GM23338 (cell line): ENCODE results near the gene SCN2A. TPM values are rescaled to one million over a fixed set of nuclear protein-coding genes. Genes with fewer than 3 reads are reported as not detected.

ENCODE experiments used
- ATAC-seq: fragments of 200-7000 bp; cut with Tn5 transposase; 3 replicates; pipeline ENCODE4 v1.9.1; 2020
- DNase-seq: peaks from one replicate; pipeline ENCODE4 v3.0.0-alpha.2; 2015; ENCODE audit warnings: low spot score
- H2AFZ ChIP-seq: fragments of 200-600 bp; sonication (generic); 2 replicates; pipeline ENCODE4 v1.8.0; 2016; ENCODE audit warnings: antibody characterized with exemption, mild to moderate bottlenecking, moderate library complexity
- H3F3A ChIP-seq: fragments of 200-600 bp; sonication (generic); replicated peaks from 2 replicates; pipeline ENCODE4 v1.8.0; 2017; ENCODE audit warnings: antibody characterized with exemption, mixed run types, low read depth
- H3K27ac ChIP-seq: fragments of 200-600 bp; sonication (generic); 2 replicates; pipeline ENCODE4 v1.6.1; 2016; ENCODE audit warnings: low read depth
- H3K27me3 ChIP-seq: fragments of 200-600 bp; sonication (generic); 2 replicates; pipeline ENCODE4 v1.8.0; 2016; ENCODE audit warnings: mild to moderate bottlenecking, mixed run types, moderate library complexity; ENCODE audit not compliant: insufficient read depth
- H3K36me3 ChIP-seq: fragments of 200-600 bp; sonication (generic); 2 replicates; pipeline ENCODE4 v1.8.0; 2016; ENCODE audit warnings: mild to moderate bottlenecking; ENCODE audit not compliant: insufficient read depth
- H3K4me1 ChIP-seq: fragments of 200-600 bp; sonication (generic); 2 replicates; pipeline ENCODE4 v1.8.0; 2016; ENCODE audit warnings: mild to moderate bottlenecking, moderate library complexity; ENCODE audit not compliant: insufficient read depth
- H3K4me2 ChIP-seq: fragments of 200-600 bp; sonication (generic); 2 replicates; pipeline ENCODE4 v1.7.1; 2017; ENCODE audit warnings: mixed run types
- H3K4me3 ChIP-seq: fragments of 200-600 bp; sonication (generic); 2 replicates; pipeline ENCODE4 v1.6.1; 2016; ENCODE audit warnings: mixed run types
- H3K79me2 ChIP-seq: fragments of 200-600 bp; sonication (generic); replicated peaks from 2 replicates; pipeline ENCODE4 v1.8.0; 2017; ENCODE audit warnings: mild to moderate bottlenecking; ENCODE audit not compliant: insufficient read depth
- H3K9me2 ChIP-seq: fragments of 200-600 bp; sonication (generic); 2 replicates; pipeline ENCODE4 v1.8.0; 2017; ENCODE audit not compliant: insufficient read depth
- H4K20me1 ChIP-seq: fragments of 200-600 bp; sonication (generic); replicated peaks from 2 replicates; pipeline ENCODE4 v1.8.0; 2017; ENCODE audit warnings: mild to moderate bottlenecking; ENCODE audit not compliant: insufficient read depth
- H3K27ac Mint-ChIP-seq: 2 replicates; pipeline ENCODE4 v1.8.0; 2020; ENCODE audit warnings: inconsistent platforms, mild to moderate bottlenecking, moderate library complexity, mixed read lengths
- H3K27me3 Mint-ChIP-seq: 3 replicates; pipeline ENCODE4 v1.8.0; 2022; ENCODE audit warnings: low read depth, mild to moderate bottlenecking, moderate library complexity, mixed read lengths, inconsistent platforms; ENCODE audit not compliant: insufficient read depth, poor library complexity
- H3K36me3 Mint-ChIP-seq: 3 replicates; pipeline ENCODE4 v1.8.0; 2021; ENCODE audit warnings: low read depth, mild to moderate bottlenecking, inconsistent platforms, moderate library complexity, mixed read lengths
- H3K4me1 Mint-ChIP-seq: 3 replicates; pipeline ENCODE4 v1.8.0; 2020; ENCODE audit warnings: mild to moderate bottlenecking, inconsistent platforms, mixed read lengths
- H3K4me3 Mint-ChIP-seq: 3 replicates; pipeline ENCODE4 v1.8.0; 2021; ENCODE audit warnings: moderate library complexity, mild to moderate bottlenecking, inconsistent platforms, mixed read lengths
- H3K9me3 Mint-ChIP-seq: 3 replicates; pipeline ENCODE4 v1.8.0; 2020; ENCODE audit warnings: moderate library complexity, mild to moderate bottlenecking, inconsistent platforms, mixed read lengths
- EZH2 ChIP-seq: fragments of 200-600 bp; sonication (generic); IDR thresholded peaks from one replicate; pipeline ENCODE4 v1.8.0; 2017; ENCODE audit warnings: antibody characterized with exemption, mild to moderate bottlenecking, low read depth; ENCODE audit not compliant: unreplicated experiment
- EZH2phosphoT487 ChIP-seq: fragments of 200-600 bp; sonication (generic); IDR thresholded peaks from one replicate; pipeline ENCODE4 v1.8.1; 2018; ENCODE audit warnings: antibody characterized with exemption; ENCODE audit not compliant: unreplicated experiment
- JUNB ChIP-seq: IDR thresholded peaks from one replicate; pipeline ENCODE4 v1.6.1; 2016; ENCODE audit warnings: antibody characterized with exemption; ENCODE audit not compliant: unreplicated experiment
- NANOG ChIP-seq: IDR thresholded peaks from 2 replicates; pipeline ENCODE4 v1.6.1; 2016; ENCODE audit warnings: antibody characterized with exemption, borderline replicate concordance
- POLR2AphosphoS5 ChIP-seq: IDR thresholded peaks from 2 replicates; pipeline ENCODE4 v1.6.1; 2016; ENCODE audit warnings: antibody characterized with exemption, low read depth
- ZNF114 ChIP-seq: fragments of 250-450 bp; sonication (Bioruptor Pico); IDR thresholded peaks from 2 replicates; pipeline ENCODE4 v1.5.0; 2020; ENCODE audit warnings: mild to moderate bottlenecking, moderate library complexity
- ZNF331 ChIP-seq: fragments of 250-450 bp; sonication (Bioruptor Pico); IDR thresholded peaks from 2 replicates; pipeline ENCODE4 v1.5.0; 2020; ENCODE audit warnings: low read depth, mild to moderate bottlenecking, moderate library complexity
- polyA plus RNA-seq: library from polyadenylated mRNA; unstranded; fragments of >200 nt; fragmentation: Nextera tagmentation; extraction: Ambion mirVana; gene quantifications from 2 replicates; pipeline ENCODE4 v1.2.1, GENCODE V29; 2016
- total RNA-seq: library from RNA; depleted of rRNA; stranded (reverse); fragments of >200 nt; shearing (Covaris generic); gene quantifications from 2 replicates; pipeline ENCODE4 v1.2.3, GENCODE V29; 2014
- TF ChIP-seq, protein P1 (sequence below): fragments of 250-450 bp; sonication (Bioruptor Pico); IDR thresholded peaks from 2 replicates; pipeline ENCODE4 v1.5.0; 2020; ENCODE audit warnings: mild to moderate bottlenecking, moderate library complexity
- TF ChIP-seq, protein P2 (sequence below): IDR thresholded peaks from 2 replicates; pipeline ENCODE4 v1.6.1; 2016; ENCODE audit warnings: antibody characterized with exemption
- TF ChIP-seq, protein P3 (sequence below): IDR thresholded peaks from one replicate; pipeline ENCODE4 v1.6.1; 2018; ENCODE audit warnings: antibody characterized with exemption; ENCODE audit not compliant: unreplicated experiment

The SCN2A gene
- total and polyA plus RNA-seq, 2 experiments from 2014 or later = 0.45 to 0.52 TPM

DNA sequence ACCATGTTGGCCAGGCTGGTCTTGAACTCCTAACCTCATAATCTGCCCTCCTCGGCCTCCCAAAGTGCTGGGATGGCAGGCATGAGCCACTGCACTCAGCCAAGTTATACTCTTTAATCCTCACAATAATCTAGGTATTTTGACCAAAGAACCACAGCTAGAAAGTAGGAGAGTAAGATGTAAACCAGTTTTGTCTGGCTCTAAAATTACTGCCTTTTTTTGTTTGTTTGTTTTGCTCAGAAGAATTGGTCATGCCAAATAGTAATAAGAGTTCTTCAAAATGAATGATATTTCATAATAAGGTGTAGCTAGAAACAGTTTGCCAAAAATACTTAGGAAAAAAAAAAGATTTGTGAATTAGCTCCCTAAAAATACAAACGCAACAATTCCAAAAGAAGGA lies 36.7 kb downstream of the SCN2A start (continued):
- TF ChIP-seq, protein P1, sequence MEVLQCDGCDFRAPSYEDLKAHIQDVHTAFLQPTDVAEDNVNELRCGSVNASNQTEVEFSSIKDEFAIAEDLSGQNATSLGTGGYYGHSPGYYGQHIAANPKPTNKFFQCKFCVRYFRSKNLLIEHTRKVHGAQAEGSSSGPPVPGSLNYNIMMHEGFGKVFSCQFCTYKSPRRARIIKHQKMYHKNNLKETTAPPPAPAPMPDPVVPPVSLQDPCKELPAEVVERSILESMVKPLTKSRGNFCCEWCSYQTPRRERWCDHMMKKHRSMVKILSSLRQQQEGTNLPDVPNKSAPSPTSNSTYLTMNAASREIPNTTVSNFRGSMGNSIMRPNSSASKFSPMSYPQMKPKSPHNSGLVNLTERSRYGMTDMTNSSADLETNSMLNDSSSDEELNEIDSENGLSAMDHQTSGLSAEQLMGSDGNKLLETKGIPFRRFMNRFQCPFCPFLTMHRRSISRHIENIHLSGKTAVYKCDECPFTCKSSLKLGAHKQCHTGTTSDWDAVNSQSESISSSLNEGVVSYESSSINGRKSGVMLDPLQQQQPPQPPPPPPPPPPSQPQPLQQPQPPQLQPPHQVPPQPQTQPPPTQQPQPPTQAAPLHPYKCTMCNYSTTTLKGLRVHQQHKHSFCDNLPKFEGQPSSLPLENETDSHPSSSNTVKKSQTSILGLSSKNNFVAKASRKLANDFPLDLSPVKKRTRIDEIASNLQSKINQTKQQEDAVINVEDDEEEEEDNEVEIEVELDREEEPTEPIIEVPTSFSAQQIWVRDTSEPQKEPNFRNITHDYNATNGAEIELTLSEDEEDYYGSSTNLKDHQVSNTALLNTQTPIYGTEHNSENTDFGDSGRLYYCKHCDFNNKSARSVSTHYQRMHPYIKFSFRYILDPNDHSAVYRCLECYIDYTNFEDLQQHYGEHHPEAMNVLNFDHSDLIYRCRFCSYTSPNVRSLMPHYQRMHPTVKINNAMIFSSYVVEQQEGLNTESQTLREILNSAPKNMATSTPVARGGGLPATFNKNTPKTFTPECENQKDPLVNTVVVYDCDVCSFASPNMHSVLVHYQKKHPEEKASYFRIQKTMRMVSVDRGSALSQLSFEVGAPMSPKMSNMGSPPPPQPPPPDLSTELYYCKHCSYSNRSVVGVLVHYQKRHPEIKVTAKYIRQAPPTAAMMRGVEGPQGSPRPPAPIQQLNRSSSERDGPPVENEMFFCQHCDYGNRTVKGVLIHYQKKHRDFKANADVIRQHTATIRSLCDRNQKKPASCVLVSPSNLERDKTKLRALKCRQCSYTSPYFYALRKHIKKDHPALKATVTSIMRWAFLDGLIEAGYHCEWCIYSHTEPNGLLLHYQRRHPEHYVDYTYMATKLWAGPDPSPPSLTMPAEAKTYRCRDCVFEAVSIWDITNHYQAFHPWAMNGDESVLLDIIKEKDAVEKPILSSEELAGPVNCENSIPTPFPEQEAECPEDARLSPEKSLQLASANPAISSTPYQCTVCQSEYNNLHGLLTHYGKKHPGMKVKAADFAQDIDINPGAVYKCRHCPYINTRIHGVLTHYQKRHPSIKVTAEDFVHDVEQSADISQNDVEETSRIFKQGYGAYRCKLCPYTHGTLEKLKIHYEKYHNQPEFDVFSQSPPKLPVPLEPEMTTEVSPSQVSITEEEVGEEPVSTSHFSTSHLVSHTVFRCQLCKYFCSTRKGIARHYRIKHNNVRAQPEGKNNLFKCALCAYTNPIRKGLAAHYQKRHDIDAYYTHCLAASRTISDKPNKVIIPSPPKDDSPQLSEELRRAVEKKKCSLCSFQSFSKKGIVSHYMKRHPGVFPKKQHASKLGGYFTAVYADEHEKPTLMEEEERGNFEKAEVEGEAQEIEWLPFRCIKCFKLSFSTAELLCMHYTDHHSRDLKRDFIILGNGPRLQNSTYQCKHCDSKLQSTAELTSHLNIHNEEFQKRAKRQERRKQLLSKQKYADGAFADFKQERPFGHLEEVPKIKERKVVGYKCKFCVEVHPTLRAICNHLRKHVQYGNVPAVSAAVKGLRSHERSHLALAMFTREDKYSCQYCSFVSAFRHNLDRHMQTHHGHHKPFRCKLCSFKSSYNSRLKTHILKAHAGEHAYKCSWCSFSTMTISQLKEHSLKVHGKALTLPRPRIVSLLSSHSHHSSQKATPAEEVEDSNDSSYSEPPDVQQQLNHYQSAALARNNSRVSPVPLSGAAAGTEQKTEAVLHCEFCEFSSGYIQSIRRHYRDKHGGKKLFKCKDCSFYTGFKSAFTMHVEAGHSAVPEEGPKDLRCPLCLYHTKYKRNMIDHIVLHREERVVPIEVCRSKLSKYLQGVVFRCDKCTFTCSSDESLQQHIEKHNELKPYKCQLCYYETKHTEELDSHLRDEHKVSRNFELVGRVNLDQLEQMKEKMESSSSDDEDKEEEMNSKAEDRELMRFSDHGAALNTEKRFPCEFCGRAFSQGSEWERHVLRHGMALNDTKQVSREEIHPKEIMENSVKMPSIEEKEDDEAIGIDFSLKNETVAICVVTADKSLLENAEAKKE (CRISPR knock-in tag) = no peak

DNA sequence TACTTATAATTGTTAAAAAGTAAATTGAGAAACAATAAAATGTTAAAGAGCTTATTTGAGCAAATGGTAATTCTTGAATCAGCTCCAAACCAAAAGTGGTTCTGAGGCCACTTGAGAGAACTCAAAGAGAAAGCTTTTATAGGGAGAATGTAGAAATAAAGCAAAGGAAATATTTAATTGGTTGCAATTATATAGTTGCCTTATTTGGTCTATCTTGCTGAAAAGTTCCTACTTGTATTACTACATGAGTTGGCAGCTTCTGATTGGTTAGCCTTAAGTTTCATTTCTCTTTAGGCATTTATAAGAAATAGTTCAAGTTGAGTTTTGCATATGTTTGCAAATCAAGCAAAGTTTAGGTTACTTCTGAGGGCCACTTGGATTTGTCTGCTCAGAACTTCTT lies 38.1 kb downstream of the SCN2A start:
- no peaks in the 10 kb centered on the region for H3K4me1 ChIP-seq
- no peak overlapping the region for H2AFZ ChIP-seq
- no peaks in the 10 kb centered on the region for H3K27me3 ChIP-seq
- peaks cover 3% of the 10 kb centered on the region for H3K9me2 ChIP-seq
- H3K36me3 Mint-ChIP-seq = no peaks in the 10 kb centered on the region
- H3K4me1 Mint-ChIP-seq = peaks cover 3% of the 10 kb centered on the region; the same call in 2 of the 3 replicates
- H3F3A ChIP-seq = no peaks in the 10 kb centered on the region
- no peak overlapping the region for H3K27ac ChIP-seq
- no peak for DNase-seq
- no peaks in the 10 kb centered on the region for H3K79me2 ChIP-seq
- H3K9me3 Mint-ChIP-seq = no peaks in the 10 kb centered on the region
- no peaks in the 10 kb centered on the region for H3K36me3 ChIP-seq
- no peak overlapping the region for H3K4me2 ChIP-seq
- no peaks in the 10 kb centered on the region for H3K27me3 Mint-ChIP-seq
- ATAC-seq = no peak
- H4K20me1 ChIP-seq = no peaks in the 10 kb centered on the region
- H3K4me3 ChIP-seq = no peak overlapping the region
- no peak overlapping the region for H3K4me3 Mint-ChIP-seq
- no peak overlapping the region for H3K27ac Mint-ChIP-seq
- TF ChIP-seq NANOG (no peak), JUNB (no peak), ZNF331 (no peak), POLR2AphosphoS5 (no peak), ZNF114 (CRISPR knock-in tag) (no peak), EZH2phosphoT487 (no peak), EZH2 (no peak)
- TF ChIP-seq, protein P2, sequence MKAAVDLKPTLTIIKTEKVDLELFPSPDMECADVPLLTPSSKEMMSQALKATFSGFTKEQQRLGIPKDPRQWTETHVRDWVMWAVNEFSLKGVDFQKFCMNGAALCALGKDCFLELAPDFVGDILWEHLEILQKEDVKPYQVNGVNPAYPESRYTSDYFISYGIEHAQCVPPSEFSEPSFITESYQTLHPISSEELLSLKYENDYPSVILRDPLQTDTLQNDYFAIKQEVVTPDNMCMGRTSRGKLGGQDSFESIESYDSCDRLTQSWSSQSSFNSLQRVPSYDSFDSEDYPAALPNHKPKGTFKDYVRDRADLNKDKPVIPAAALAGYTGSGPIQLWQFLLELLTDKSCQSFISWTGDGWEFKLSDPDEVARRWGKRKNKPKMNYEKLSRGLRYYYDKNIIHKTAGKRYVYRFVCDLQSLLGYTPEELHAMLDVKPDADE = no peak
- TF ChIP-seq, protein P3, sequence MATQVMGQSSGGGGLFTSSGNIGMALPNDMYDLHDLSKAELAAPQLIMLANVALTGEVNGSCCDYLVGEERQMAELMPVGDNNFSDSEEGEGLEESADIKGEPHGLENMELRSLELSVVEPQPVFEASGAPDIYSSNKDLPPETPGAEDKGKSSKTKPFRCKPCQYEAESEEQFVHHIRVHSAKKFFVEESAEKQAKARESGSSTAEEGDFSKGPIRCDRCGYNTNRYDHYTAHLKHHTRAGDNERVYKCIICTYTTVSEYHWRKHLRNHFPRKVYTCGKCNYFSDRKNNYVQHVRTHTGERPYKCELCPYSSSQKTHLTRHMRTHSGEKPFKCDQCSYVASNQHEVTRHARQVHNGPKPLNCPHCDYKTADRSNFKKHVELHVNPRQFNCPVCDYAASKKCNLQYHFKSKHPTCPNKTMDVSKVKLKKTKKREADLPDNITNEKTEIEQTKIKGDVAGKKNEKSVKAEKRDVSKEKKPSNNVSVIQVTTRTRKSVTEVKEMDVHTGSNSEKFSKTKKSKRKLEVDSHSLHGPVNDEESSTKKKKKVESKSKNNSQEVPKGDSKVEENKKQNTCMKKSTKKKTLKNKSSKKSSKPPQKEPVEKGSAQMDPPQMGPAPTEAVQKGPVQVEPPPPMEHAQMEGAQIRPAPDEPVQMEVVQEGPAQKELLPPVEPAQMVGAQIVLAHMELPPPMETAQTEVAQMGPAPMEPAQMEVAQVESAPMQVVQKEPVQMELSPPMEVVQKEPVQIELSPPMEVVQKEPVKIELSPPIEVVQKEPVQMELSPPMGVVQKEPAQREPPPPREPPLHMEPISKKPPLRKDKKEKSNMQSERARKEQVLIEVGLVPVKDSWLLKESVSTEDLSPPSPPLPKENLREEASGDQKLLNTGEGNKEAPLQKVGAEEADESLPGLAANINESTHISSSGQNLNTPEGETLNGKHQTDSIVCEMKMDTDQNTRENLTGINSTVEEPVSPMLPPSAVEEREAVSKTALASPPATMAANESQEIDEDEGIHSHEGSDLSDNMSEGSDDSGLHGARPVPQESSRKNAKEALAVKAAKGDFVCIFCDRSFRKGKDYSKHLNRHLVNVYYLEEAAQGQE = no peak
